HEK293 (cell line): ENCODE measurements around the gene VPS18.

Experiments
- ZNF416 ChIP-seq: fragments of 450-650 bp; formaldehyde crosslinking; IDR thresholded peaks from 2 replicates; pipeline ENCODE4 v1.5.1; 2016; ENCODE audit warnings: missing biosample characterization, missing genetic modification characterization
- ZNF48 ChIP-seq: fragments of 450-650 bp; formaldehyde crosslinking; IDR thresholded peaks from 2 replicates; pipeline ENCODE4 v1.5.1; 2016; ENCODE audit warnings: missing biosample characterization, missing genetic modification characterization
- ZNF645 ChIP-seq: fragments of 450-650 bp; formaldehyde crosslinking; IDR thresholded peaks from 2 replicates; pipeline ENCODE4; 2016; ENCODE audit warnings: missing biosample characterization, missing genetic modification characterization
- TF ChIP-seq, protein P1 (sequence below): fragments of 450-650 bp; formaldehyde crosslinking; IDR thresholded peaks from 2 replicates; pipeline ENCODE4 v1.5.1; 2016; ENCODE audit warnings: missing biosample characterization, missing genetic modification characterization

DNA sequence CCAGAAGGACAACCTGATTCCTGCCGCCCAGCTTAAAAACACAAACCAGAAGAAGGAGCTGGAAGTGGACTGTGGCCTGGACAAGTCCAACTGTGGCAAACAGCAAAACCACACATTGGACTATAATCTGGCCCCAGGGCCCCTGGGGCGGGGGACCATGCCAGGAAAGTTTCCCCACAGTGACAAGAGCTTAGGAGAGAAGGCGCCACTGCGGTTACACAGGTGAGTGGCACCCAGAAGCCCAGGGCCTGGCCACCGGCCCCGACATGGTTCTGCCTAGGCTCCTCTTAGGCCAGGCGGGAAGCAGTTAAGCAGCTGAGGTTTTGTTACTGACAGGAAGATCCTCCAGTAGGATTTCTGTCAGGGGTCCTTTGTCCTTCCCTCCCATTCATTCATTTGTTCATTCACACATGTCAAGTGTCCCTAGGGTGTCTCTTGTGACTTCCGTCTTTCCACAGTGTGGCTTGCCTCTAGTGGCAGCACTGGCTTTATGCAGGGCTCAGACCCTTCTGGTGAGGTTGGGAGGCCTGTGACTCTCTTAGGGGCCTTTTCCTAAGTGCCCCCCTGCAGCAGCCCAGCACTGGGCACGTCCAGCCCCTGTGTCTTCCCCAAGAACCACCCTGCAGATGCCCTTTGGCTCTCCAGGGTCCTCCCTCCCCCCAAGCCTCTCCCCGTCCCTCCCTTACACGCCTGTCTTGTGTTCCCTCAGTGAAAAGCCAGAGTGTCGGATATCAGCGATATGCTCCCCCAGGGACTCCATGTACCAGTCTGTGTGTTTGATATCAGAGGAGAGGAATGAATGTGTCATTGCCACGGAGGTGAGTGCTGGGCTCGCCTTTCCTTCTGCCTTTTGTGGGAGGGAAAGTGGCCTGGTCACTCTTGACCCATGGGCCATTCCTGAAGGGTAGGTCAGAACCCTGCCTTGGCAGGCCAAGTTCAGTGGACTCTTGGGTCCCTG lies 42.7 kb downstream of the VPS18 start:
- TF ChIP-seq ZNF416 (tag by site-specific recombination) (no peak), ZNF645 (tag by site-specific recombination) (no peak), ZNF48 (tag by site-specific recombination) (no peak)
- TF ChIP-seq, protein P1, sequence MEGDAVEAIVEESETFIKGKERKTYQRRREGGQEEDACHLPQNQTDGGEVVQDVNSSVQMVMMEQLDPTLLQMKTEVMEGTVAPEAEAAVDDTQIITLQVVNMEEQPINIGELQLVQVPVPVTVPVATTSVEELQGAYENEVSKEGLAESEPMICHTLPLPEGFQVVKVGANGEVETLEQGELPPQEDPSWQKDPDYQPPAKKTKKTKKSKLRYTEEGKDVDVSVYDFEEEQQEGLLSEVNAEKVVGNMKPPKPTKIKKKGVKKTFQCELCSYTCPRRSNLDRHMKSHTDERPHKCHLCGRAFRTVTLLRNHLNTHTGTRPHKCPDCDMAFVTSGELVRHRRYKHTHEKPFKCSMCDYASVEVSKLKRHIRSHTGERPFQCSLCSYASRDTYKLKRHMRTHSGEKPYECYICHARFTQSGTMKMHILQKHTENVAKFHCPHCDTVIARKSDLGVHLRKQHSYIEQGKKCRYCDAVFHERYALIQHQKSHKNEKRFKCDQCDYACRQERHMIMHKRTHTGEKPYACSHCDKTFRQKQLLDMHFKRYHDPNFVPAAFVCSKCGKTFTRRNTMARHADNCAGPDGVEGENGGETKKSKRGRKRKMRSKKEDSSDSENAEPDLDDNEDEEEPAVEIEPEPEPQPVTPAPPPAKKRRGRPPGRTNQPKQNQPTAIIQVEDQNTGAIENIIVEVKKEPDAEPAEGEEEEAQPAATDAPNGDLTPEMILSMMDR, result no peak
